DMS153 (cell line): Measurements from ENCODE around the gene DPF3.

ENCODE experiments used
- DNase-seq: peaks from one replicate; lab custom pipeline; 2025; lab: John Stamatoyannopoulos, UW

The DPF3 gene

DNA sequence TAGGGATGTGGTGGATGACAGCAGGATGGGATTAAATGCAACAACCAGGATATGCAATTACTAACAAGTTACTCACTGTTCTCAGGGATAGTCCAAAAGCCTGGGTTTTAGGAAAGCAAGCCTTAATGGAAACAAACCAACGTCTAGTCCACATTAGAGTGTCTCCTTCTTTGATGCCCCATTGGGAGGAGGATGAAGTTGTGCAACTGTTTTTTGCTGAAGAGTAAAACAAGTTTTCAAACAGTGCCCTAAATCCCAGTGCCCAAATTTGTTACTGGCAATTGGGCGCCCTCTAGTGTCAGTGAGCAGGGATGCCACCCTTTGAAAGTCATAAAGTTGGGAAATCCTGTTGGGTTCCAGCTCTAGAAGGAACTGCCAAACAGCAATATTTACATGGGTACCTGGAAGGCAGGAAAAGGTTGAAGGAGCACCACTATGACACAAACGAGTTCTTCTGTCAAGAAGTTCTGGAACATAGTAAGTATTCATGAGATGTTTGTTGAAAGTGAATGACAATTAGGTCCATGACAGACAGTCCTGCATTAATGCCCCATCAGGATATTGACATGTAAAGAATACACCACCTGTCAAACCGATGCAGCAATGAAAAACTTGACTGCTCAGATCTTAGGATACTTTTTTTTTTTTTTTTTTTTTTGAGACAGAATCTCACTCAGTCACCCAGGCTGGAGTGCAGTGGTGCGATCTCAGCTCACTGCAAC, 11.1 kb upstream of the DPF3 start:
- DNase-seq = peak; percentile 16

GRCh38 chr14:72904218-72904617, 10.3 kb upstream of the DPF3 start:
- DNase-seq = no peak

GRCh38 chr14:72903716-72904115, 9.8 kb upstream of the DPF3 start:
- DNase-seq = no peak

DNA sequence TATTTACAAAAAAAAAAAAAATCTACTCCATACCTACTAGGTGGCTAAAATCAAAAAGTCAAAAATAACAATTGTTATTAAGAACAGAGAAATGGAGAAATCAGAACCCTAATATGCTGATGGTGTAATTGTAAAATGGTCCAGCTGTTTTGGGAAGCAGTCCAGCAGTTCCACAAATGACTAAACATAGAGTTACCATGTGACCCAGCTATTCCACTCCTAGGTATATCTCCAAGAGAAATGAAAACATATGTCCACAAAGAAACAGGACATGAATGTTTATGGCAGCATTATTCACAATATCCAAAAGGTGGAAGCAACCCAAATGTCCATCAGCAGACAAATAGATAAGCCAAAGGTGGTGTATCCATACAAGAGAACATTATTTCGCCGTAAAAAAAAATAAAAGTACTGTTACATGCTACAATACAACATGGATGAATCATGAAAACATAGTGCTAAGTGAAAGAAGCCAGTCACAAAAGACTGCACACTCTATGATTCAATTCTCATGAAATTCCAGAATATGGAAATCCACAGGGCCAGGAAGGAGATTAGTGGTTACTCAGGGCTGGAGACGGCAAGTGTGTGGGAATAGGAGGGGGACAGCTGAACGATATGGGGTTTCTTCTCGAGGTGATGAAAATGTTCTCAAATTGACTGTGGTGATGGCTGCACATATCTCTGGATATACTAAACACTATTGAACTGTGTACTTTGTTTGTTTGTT, 9.1 kb upstream of the DPF3 start:
- DNase-seq = no peak

DNA sequence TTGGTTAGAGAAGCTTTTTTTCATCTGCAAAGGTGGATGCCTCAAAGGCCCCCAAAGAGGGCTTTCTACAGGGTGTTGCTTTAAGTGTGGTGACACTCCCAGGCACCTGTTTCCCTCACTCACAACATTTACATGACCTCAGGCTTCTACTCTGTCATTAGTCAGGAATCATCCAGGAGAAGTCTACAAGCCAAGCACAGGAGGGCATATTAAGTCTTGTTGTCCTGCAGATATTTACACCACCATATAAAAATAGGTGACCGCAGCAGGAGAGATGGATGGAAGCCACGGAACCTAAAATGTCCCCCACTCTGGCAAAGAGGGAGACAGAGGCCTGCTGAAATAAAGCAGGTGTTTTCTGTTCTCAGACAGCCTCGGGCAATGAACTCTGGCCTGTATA, 7.5 kb upstream of the DPF3 start:
- DNase-seq = no peak

DNA sequence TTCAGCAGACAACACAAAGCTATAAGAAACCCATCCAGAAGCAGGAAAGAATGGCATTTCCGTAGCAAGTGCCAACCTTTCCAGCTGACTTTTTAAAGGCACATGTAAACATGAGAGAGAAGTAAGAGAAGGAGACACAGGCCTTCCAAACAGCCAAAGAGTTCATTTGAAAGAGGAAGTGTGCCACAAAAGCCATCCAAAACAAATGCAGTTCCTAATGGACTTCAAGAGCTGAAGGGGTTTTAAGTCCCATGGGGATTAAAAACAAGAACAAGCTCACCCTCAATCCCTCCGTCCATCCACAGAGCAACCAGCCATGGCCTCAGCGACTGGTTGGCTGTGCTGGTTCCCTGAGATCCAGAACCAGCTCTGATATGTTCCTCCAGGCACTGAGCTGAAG, 4.5 kb upstream of the DPF3 start:
- no peak for DNase-seq

DNA sequence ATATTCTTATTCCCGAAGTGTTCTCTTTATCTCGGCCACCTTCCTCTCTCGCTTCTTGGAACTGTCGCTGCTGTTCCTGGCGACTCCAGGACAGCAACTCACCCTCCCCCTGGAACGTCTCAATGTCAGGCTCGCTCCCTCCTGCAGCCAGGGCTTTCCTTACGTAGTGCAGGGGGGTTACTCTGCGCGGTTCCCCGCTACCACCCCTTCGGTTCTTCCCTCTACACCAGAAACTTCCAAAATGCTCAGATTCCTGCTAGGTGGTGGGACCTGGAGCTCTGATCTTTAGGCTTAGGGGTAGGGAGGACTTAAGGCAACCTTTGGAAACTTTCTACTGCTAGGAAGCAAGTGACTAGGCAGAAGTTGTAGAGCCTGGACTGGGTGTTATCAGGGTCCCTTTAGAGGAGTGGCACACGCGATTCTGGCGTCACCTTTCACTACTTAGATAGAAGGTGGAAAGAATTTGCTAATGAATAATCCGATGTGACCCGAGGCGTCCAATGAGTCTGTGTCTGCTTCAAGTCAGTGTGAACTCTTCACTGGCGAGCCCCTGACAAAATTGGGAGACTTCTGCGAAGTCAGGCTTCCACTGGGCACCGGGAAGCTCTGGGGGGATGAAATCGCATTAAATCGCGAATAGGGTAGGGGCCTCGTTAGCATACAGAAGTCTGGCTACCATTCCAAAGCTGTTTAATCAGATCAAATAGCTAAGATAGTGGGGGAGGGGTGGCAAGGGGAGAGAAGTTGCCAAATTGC, 900 bp upstream of the DPF3 start:
- DNase-seq = no peak

GRCh38 chr14:72894323-72894622, 372 bp upstream of the DPF3 start:
- no peak for DNase-seq

DNA sequence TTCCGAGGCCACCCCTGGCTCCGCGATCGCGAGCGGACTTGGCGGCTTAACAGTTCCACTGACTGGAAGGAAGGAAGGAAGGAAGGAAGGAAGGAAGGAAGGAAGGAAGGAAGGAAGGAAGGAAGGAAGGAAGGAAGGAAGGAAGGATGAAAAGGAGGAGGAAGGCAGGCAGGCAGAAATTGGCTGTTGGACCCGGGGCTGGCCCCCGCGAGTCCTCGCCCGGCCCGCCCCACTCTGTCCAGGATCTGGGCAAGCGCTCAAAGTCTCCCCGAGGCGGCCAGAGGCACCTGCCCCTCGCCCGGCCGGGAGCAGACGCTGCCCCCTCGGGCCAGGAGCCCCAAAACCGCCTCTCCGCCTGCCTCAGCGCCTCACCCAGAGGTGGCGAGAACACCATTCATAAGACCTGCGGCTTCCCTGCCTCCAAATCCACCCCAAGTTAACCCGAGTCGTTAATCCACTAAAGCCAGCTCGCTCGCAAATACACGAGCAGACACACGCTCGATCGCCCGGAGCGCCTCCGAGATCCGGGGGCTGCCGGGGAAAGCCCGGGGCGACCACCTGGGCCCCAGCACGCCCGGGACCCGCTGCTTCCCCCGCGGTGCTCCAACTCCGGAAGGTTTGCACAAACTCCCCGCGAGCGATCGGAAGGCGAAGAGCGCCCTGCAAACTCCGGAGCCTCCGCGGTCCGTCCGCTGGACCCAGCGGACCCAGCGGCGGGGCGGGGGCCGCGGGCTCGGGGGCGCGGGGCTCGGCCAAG, 844 bp downstream of the DPF3 start:
- DNase-seq = no peak

- no peak for DNase-seq
Measured at GRCh38 chr14:72892103-72892878, 1.6 kb downstream of the DPF3 start.

- DNase-seq = no peak
Measured at GRCh38 chr14:72891666-72892102, 2.2 kb downstream of the DPF3 start.

DNA sequence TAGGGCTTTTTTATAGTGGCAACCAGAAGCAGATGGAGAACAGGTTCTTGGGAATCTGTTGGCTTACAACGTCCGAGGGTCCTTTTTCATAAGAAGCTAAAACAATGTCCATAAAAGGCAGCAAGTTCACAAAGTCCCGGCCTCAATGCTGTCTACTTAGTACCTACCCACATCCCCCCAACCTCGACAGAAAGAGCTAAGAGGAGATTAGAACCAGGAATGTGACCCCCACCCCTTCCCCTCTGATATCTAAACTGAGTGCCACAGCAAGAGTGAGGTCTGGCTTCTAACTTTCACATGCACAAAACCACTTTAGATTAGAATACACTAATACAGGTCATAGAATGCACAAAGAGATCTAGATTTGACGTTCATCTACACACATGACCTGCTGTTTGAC, 4.5 kb downstream of the DPF3 start:
- no peak for DNase-seq

- DNase-seq = no peak
Measured at GRCh38 chr14:72888636-72889201, 5.2 kb downstream of the DPF3 start.

- DNase-seq = no peak
Measured at GRCh38 chr14:72888192-72888591, 5.7 kb downstream of the DPF3 start.

DNA sequence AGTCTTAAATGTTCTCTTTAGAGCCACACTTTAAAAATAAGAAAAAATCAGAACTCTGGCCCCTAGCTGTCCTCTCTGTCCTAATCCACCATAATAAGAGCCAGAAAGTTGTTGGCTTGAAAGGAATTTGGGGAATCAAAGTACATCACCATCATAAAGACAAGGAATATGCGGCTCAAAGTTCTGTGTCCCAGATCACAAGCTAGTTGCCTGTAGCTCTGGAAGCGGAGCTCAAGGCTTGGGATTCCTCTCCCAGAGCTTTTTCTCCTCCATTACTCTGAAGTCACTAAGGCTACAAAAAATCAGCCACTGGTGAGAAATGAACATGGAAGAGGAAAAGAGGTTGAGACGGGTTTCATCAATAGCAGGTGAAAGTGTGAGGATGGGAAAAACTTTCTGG, 6.4 kb downstream of the DPF3 start:
- DNase-seq = no peak

DNA sequence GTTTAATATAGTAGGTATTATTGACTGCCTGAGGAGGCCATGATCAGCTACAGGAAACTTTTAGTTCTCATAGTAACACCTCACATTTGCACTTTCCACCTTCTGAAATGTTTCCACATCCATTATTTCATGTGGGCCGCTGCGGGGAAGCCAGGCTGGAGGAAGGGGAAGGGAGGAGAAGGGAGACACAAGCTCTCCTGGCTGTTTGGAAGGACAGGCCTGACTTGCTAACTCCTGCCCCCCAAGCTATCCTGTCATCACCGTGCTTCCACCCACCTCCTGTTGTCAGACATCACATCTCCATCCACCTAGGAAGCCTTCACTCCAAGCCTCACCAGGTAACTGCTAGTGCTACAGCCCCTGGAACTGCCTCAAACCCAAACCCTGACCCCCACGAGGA, 9.5 kb downstream of the DPF3 start:
- no peak for DNase-seq

- DNase-seq = no peak
Measured at GRCh38 chr14:72883961-72884360, 9.9 kb downstream of the DPF3 start.

- no peak for DNase-seq
Measured at GRCh38 chr14:72883109-72883508, 10.8 kb downstream of the DPF3 start.

GRCh38 chr14:72882463-72882862, 11.4 kb downstream of the DPF3 start:
- DNase-seq = no peak

DNA sequence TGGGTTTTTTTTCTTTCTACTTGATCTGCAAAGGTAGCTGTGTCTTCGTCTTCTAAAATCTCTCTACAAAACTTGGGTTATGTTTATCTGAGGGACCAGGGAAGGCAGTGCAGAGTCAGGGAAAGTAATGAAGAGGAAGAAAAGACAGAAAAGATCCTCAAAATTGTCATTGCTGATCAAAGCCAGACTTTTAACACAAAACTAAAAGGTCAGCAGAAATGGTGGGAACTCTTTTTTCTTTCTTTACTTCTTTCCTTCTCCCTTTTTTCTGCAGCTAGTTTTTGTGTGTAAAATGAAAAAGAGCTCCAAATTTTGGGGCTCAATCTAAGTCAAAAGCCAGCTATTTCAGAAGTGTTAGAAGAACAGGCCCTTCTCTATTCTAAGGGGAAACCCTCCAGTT, 11.9 kb downstream of the DPF3 start:
- DNase-seq = no peak

- no peak for DNase-seq
Measured at GRCh38 chr14:72881543-72881942, 12.4 kb downstream of the DPF3 start.
